Astrocyte of the cerebellum (primary cell): ENCODE data around the gene RAB11FIP3.
"Not testable (repeated sequence)": the region's sequence is repeated elsewhere in the genome, so short reads cannot be mapped to it uniquely, and the experiment has no call there.

Source experiments
- DNase-seq: peaks from one replicate; pipeline ENCODE4 v3.0.0-alpha.2; 2011; ENCODE audit warnings: low read depth
- H3K4me3 ChIP-seq: 2 replicates; pipeline ENCODE4 v1.5.1; 2011; ENCODE audit warnings: mild to moderate bottlenecking, low read depth, low read length, moderate library complexity
- in situ Hi-C: cut with HindIII; loops from 2 replicates; pipeline ENCODE4 v1.10.0; 2017; ENCODE audit warnings: low sequenced_read_pairs
- TF ChIP-seq, protein P1 (sequence below): IDR thresholded peaks from 2 replicates; pipeline ENCODE4 v1.5.1; 2012; ENCODE audit warnings: low read length, low read depth, moderate library complexity, mild to moderate bottlenecking; ENCODE audit errors: missing control alignments

RAB11FIP3 gene

DNA sequence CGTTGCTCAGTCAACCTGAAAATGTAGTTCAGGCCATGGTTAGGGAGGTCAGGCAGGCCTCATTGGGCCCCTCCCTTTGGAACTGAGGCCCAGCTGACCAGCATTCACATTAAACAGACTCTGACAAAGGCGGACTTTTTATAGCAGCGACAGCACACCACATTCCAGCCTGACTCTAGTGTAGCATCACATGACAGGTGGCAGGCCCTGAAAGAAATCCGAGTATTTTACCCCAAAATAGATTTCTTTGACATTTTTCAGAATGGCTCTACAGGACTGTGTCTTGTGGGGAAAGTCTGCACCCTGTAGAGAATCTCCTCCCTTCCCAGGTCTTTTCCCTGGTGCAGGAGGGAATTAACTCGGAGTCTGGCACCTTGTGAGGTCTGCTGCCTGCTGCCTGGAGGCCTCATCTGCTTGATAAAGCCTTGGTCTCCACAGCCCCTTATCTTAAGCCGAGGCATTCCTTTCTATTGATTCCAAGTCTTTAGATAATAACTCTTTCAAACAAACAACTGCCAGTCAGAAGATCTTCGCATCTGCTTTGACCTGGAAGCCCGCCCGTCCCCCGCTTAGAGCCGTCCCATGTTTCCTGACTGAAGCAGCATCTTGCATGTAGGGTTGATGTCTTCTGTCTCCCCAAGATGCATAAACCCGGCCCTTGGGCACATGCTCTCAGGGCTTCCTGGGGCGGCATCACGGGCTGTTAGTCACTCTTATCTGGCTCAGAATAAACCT is 58.1 kb downstream of the RAB11FIP3 start:
- in situ Hi-C loops = no loop called here
- TF ChIP-seq, protein P1, sequence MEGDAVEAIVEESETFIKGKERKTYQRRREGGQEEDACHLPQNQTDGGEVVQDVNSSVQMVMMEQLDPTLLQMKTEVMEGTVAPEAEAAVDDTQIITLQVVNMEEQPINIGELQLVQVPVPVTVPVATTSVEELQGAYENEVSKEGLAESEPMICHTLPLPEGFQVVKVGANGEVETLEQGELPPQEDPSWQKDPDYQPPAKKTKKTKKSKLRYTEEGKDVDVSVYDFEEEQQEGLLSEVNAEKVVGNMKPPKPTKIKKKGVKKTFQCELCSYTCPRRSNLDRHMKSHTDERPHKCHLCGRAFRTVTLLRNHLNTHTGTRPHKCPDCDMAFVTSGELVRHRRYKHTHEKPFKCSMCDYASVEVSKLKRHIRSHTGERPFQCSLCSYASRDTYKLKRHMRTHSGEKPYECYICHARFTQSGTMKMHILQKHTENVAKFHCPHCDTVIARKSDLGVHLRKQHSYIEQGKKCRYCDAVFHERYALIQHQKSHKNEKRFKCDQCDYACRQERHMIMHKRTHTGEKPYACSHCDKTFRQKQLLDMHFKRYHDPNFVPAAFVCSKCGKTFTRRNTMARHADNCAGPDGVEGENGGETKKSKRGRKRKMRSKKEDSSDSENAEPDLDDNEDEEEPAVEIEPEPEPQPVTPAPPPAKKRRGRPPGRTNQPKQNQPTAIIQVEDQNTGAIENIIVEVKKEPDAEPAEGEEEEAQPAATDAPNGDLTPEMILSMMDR = no peak
- no peak for DNase-seq

GRCh38 chr16:489606-490005 is 64.2 kb downstream of the RAB11FIP3 start:
- in situ Hi-C loops = no loop called here
- DNase-seq = no peak
- no peak overlapping the region for H3K4me3 ChIP-seq
- TF ChIP-seq, protein P1 = no peak

More for the DNA sequence above, 58.1 kb downstream of the RAB11FIP3 start:
- no peak overlapping the region for H3K4me3 ChIP-seq

GRCh38 chr16:490768-491167 is 65.3 kb downstream of the RAB11FIP3 start:
- in situ Hi-C loops = no loop called here
- no peak overlapping the region for H3K4me3 ChIP-seq
- no peak for DNase-seq
- TF ChIP-seq, protein P1 = no peak

GRCh38 chr16:491220-491919 is 65.9 kb downstream of the RAB11FIP3 start:
- H3K4me3 ChIP-seq = no peak overlapping the region
- DNase-seq = no peak
- in situ Hi-C loops = no loop called here
- TF ChIP-seq, protein P1 = no peak

DNA sequence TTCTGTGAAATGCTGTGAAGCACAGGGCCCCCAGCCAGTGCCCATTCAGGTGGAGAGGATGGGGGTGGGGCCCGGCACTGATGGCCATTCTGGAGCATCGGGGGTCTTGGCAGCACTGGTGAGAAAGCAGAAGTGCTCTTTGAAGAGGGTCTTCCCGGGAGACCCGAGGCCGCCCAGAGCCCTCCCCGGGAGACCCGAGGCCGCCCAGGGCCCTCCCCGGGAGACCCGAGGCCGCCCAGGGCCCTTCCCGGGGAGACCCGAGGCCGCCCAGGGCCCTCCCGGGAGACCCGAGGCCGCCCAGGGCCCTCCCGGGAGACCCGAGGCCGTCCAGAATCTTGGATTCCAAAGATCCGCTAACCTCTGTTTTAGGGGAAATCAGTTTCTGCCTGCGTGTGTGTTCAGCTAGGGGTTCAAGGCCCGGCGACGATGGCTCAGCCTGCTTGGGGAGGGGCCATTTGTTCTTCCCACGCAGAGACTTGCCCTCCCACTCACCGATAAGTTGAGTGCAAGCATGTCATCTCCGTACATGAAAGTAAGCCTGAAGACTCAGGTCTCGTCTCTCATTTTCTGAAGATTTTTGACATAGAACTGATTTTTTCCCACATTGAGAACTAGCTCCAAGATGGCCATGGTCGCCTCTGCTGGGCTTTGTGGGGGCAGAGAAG is 66.9 kb downstream of the RAB11FIP3 start:
- in situ Hi-C loops = no loop called here
- no peak for DNase-seq
- TF ChIP-seq, protein P1 = no peak
- no peak overlapping the region for H3K4me3 ChIP-seq

DNA sequence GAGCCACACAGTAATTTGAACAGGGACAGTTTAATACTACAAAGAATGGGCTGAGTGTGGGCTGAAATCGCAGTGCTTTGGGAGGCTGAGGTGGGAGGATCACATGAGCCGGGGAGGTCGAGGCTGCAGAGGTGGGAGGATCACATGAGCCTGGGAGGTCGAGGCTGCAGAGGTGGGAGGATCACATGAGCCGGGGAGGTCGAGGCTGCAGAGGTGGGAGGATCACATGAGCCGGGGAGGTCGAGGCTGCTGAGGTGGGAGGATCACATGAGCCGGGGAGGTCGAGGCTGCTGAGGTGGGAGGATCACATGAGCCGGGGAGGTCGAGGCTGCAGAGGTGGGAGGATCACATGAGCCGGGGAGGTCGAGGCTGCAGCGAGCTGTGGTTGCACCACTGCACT is 69.2 kb downstream of the RAB11FIP3 start:
- H3K4me3 ChIP-seq, in situ Hi-C loops, DNase-seq: not testable (repeated sequence)

DNA sequence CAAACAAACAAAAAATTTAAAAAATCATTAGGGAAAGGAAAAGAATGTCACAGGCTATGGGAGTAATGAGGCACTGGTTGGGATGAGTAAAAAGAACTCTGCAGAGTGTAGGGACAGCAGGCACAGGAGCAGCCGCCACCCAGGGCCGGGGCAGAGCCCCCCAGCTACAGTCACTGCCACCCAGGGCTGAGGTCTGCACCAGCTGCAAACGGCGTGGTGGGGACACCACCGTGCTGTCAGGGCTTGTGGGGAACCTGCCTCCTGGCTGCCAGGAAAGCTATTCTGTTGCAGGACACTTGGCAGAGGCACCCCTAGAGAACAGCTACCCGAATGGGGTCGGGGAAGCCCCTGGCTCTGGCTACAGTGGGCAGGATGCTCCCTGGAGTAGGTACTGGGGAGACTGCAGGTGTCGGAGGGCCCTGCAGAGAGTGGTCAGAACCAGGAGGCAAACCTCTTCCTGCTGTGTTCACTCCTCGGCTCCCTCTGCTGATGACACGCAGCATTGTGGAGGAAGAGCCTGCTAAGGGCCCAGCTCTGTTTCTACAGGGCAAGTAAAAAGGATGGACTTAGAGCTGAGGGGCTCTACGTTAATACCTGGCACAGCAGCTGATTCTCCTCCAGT is 69.8 kb downstream of the RAB11FIP3 start:
- in situ Hi-C loops = no loop called here
- no peak overlapping the region for H3K4me3 ChIP-seq
- TF ChIP-seq, protein P1 = peak; percentile 54
- no peak for DNase-seq
